MM.1S (cell line): ENCODE measurements around the gene PRPF38A.

Experiments
- EZH2 ChIP-seq: fragments of 300-600 bp; sonication (generic); optimal IDR thresholded peaks from 2 replicates; pipeline ENCODE3; 2017; ENCODE audit warnings: low read depth, mild to moderate bottlenecking, antibody characterized with exemption, low read length, mixed read lengths
- TF ChIP-seq, protein P1 (sequence below): fragments of 300-600 bp; sonication (generic); IDR thresholded peaks from 2 replicates; pipeline ENCODE4 v1.5.1; 2016; ENCODE audit warnings: antibody characterized with exemption, low read length, mixed read lengths

DNA sequence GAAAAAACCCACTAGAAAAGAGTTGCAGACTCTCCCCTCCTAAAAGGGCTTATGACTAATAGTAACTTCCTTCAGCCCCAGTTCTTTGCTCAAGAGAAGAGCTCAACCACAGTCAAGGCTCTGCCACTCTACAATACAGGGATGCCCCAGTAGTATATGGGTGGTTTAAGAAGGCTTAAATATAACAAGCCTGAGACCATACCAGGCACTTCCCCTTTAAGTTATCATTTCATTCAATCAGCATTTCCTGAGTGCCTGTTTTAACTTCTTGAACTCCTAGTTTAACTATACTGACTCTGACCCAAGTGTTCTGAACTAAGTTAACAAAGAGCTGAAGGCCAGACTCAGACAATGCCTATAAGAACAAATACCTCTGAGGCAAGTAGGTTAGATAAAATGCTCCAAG, 19.8 kb downstream of the PRPF38A start:
- TF ChIP-seq, protein P1, sequence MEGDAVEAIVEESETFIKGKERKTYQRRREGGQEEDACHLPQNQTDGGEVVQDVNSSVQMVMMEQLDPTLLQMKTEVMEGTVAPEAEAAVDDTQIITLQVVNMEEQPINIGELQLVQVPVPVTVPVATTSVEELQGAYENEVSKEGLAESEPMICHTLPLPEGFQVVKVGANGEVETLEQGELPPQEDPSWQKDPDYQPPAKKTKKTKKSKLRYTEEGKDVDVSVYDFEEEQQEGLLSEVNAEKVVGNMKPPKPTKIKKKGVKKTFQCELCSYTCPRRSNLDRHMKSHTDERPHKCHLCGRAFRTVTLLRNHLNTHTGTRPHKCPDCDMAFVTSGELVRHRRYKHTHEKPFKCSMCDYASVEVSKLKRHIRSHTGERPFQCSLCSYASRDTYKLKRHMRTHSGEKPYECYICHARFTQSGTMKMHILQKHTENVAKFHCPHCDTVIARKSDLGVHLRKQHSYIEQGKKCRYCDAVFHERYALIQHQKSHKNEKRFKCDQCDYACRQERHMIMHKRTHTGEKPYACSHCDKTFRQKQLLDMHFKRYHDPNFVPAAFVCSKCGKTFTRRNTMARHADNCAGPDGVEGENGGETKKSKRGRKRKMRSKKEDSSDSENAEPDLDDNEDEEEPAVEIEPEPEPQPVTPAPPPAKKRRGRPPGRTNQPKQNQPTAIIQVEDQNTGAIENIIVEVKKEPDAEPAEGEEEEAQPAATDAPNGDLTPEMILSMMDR: no peak
- TF ChIP-seq EZH2: no peak
